Tibial nerve (tissue), 3 donors: ENCODE data around the gene DYRK1B.

Experiments
- POLR2A ChIP-seq, 2 donors: fragments of 450-650 bp; IDR thresholded peaks; one replicate each; pipeline ENCODE4 v1.6.1; 2017; ENCODE audit warnings: antibody characterized with exemption in 2 of 2, mild to moderate bottlenecking in 2 of 2, moderate library complexity in 2 of 2
- TF ChIP-seq, protein P1 (sequence below), 5 experiments: fragments of 200-600 bp in 3 of 5; fragments of 450-650 bp in 2 of 5; sonication (generic) in 3 of 5; IDR thresholded peaks; one replicate each; pipeline ENCODE4 v1.5.1; 2016 to 2019; ENCODE audit warnings: antibody characterized with exemption in 5 of 5, mild to moderate bottlenecking in 3 of 5, moderate library complexity in 2 of 5

DNA sequence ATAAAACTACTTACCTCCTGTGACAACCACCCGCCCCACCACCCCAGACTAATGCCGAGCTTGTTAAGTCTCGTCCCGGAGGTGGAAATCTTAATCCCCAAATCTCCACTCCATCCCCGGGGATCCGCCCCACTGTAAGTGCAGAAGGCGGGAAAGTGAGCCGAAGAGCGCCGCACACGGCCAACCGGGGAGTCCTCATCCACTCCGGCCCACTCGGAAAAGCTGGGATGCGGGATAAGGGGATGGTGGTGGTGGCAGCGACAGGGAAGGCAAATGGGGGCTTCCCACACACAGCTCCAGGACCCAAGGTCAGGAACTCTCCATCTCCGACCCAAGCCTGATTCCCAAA lies 11.6 kb upstream of the DYRK1B start:
- TF ChIP-seq, protein P1, sequence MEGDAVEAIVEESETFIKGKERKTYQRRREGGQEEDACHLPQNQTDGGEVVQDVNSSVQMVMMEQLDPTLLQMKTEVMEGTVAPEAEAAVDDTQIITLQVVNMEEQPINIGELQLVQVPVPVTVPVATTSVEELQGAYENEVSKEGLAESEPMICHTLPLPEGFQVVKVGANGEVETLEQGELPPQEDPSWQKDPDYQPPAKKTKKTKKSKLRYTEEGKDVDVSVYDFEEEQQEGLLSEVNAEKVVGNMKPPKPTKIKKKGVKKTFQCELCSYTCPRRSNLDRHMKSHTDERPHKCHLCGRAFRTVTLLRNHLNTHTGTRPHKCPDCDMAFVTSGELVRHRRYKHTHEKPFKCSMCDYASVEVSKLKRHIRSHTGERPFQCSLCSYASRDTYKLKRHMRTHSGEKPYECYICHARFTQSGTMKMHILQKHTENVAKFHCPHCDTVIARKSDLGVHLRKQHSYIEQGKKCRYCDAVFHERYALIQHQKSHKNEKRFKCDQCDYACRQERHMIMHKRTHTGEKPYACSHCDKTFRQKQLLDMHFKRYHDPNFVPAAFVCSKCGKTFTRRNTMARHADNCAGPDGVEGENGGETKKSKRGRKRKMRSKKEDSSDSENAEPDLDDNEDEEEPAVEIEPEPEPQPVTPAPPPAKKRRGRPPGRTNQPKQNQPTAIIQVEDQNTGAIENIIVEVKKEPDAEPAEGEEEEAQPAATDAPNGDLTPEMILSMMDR (IDR thresholded peaks at IDR 0.05): no peak
- no peak for TF ChIP-seq POLR2A (IDR thresholded peaks at IDR 0.05)
